HG03342 (cell line): ENCODE data around the gene SLC51A.

ENCODE experiments used
- ATAC-seq: cut with Tn5 transposase; IDR thresholded peaks from one replicate; pipeline ENCODE4 v1.9.1; 2021; ENCODE audit warnings: mild to moderate bottlenecking, moderate library complexity; ENCODE audit not compliant: unreplicated experiment

SLC51A gene

DNA sequence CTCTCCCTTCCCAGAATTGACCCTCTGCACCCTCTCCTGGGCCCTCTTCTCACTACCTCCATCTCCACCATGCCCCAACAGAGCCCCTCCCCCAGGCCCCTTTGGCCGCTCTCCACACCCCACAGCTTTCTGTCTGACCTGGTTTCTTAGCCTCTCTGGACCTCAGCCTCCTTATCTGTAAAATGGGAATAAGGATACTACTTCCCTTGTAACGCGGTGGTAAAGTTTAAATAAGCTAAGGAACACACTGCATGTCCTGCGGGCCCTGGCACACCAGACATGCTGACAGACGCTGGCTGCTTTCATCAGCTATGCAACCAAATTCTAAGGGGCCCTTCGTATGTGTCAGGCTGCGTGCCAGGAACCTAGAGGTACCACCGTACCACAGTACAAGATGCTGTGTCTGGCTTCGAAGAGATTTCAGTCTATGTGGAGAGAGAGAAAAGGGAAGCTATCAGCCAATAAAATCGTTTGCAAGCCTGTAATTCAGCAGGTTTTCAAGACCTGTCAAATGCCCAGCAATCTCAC, 777 bp upstream of the SLC51A start:
- ATAC-seq = no peak

- ATAC-seq = no peak
Observed at GRCh38 chr3:196216681-196217211, 412 bp downstream of the SLC51A start.

DNA sequence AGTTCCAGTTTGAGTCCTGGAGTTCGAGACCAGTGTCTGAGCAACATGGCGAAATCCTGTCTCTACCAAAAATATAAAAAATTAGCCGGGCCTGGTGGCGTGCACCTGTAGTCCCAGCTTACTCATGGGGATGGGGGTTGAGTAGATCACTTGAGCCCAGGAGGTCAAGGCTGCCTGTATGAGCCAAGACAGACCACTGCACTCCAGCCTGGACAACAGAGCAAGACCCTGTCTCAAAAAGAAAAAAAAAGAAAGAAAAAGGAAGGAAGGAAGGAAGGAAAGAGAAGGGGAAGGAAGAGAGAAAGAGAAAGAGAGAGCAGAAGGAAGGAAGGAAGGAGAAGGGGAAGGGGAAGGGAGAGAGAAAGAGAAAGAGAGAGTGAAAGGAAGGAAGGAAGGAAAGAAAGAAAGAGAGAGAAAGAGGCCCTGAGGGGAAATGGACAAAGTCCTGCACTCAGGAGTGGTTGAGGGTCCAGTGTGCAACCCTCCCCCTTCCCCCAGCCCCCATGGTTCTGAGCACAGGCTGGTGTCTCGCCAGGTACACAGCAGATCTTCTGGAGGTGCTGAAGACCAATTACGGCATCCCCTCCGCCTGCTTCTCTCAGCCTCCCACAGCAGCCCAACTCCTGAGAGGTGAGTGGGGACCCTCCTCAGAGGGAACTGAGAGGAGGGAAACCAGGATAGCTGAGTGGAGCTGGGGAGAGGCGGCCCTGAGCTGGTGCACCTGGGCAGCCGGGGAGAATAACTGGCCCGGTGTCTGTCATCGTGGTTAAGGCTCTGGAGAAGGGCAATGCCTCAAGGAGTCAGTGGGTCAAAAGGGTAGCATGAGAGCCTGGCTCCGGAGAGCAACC, 1.2 kb downstream of the SLC51A start:
- no peak for ATAC-seq

- ATAC-seq = no peak
Observed at GRCh38 chr3:196218155-196218712, 1.9 kb downstream of the SLC51A start.

- ATAC-seq = peak; percentile 76
Observed at GRCh38 chr3:196219194-196219969, 3.0 kb downstream of the SLC51A start.

GRCh38 chr3:196219970-196220311, 3.6 kb downstream of the SLC51A start:
- no peak for ATAC-seq

DNA sequence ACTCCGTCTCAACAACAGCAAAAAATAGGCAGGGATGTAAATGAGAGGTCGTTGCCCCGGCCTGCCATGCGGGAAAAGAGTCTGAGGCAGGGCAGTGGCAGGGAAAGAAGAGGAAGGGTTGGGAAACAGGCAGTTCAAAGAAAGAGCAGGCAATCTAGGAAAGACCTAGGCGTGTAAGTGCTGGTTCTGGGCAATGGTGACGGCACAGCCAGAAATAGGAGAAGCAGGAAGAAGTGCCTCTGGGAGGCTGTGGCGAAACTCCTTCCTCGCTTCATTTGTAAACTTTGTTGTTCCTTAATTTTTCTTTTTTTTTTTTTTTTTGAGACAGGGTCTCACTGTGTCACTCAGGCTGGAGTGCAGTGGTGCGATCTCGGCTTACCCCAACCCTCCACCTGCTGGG, 4.3 kb downstream of the SLC51A start:
- ATAC-seq = no peak

DNA sequence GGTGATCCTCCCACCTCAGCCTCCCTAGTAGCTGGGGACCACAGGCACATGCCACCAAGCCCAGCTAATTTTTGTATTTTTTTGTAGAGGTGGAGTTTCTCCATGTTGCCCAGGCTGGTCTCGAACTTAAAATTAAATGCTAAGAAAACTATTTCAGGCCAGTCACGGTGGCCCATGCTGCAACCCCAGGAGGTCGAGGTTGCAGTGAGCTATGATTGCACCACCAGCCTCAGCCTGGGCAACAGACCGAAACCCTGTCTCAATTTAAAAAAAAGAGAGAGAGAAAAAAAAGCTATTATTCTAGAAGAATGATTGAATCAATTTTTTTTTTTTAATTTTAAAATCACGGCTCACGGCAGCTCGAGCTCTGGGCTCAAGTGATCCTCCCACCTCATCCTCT, 4.7 kb downstream of the SLC51A start:
- ATAC-seq = no peak

- ATAC-seq = no peak
Observed at GRCh38 chr3:196222876-196223595, 6.7 kb downstream of the SLC51A start.

GRCh38 chr3:196225086-196225485, 8.8 kb downstream of the SLC51A start:
- ATAC-seq = no peak

GRCh38 chr3:196225763-196226364, 9.5 kb downstream of the SLC51A start:
- no peak for ATAC-seq

GRCh38 chr3:196227121-196227561, 10.8 kb downstream of the SLC51A start:
- ATAC-seq = no peak

DNA sequence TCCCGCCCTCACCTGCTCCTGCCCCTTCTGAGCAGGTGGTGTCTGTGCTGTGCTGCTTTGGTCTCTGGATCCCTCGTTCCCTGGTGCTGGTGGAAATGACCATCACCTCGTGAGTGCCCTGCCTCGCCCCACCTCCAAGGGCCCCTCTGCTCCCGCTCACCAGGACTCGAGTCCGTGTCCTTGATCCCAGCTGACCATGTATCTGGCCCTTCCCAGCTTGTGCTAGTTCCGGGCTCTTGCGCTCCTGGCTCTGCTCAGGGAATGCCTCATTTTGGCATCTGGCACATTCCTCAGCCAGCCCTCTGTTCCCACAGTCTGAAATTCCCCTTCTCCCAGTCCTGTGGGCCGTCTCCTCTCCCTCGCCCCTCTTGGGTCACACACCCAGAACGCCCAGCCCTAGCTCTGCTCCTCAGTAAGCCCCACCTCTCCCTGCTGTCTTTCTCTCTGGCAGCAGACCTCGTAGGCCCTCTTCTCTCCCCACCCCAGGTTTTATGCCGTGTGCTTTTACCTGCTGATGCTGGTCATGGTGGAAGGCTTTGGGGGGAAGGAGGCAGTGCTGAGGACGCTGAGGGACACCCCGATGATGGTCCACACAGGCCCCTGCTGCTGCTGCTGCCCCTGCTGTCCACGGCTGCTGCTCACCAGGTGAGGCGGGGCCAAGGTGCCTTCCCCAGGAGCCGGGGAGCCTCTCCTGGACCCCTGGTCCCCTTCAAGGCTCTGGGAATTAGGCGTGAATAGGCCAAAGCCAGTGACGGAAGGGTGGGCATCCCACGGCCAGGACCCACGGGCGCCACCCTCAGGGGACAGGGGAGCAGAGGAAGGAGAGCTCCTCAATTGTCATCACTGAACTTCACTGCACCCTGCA, 11.5 kb downstream of the SLC51A start:
- ATAC-seq = no peak

DNA sequence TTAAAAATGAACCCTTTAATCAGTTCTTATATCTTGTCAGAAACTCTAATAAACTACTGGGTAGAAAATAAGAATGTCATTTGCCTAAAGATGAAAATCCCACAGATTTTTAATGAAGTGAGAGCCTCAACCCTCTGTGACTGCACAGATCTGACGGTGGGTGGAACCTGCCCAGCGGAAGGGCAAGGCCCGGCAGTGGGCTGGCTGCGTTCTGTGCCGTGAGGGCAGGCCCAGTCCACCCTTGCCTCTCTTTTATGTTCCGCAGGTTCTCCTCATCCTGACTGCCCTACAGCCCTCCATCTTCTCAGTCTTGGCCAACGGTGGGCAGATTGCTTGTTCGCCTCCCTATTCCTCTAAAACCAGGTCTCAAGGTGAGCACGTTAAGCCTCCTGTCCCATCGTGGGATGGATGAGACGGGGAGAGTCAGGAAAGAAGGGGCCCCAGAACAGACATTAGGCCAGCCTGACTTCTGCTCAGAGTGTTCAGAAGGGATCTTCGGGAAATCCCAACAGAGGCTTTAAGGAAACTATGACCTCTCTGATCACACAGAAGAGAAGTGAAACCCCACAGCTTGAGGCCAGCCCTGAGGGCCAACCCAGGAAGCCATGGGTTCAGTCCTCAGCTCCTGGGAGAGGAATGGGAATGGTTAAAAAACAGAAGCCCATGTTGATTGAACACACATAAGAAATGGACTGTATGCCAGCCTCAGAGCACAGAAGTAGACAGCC, 16.0 kb downstream of the SLC51A start:
- peak; percentile 47 for ATAC-seq

- ATAC-seq = no peak
Observed at GRCh38 chr3:196232882-196233251, 16.5 kb downstream of the SLC51A start.

- ATAC-seq = no peak
Observed at GRCh38 chr3:196235452-196236122, 19.3 kb downstream of the SLC51A start.

DNA sequence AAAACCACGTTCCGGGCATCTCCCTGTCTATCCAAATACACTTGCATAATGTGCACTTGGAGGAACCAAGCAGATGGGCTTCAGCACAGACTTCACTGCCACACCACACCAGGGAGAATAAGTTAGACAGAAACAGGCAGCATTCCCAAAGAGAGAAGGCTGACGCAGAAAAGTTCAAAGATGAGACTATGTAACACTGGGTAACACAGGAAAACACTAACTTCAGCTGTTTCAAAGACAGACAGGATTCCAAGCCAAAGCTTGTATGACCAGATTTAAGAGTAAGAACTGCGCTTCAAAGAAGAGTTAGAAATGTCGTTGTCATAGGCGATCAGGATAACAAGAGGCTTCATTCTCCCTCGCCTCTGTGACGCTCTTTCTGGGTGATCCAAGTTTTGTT, 19.9 kb downstream of the SLC51A start:
- ATAC-seq = no peak

GRCh38 chr3:196237203-196237602, 20.9 kb downstream of the SLC51A start:
- ATAC-seq = peak; percentile 46
